Measurements from ENCODE around the gene LDHAL6B.

The LDHAL6B gene

GRCh38 chr15:59203657-59204056 lies 3.0 kb upstream of the LDHAL6B start:
- no peak for TF ChIP-seq CTCF (IDR thresholded peaks at IDR 0.05; ENCODE audit: low read depth, low read length)
- DNase-seq (ENCODE audit: extremely low read depth, low read depth) = no peak

DNA sequence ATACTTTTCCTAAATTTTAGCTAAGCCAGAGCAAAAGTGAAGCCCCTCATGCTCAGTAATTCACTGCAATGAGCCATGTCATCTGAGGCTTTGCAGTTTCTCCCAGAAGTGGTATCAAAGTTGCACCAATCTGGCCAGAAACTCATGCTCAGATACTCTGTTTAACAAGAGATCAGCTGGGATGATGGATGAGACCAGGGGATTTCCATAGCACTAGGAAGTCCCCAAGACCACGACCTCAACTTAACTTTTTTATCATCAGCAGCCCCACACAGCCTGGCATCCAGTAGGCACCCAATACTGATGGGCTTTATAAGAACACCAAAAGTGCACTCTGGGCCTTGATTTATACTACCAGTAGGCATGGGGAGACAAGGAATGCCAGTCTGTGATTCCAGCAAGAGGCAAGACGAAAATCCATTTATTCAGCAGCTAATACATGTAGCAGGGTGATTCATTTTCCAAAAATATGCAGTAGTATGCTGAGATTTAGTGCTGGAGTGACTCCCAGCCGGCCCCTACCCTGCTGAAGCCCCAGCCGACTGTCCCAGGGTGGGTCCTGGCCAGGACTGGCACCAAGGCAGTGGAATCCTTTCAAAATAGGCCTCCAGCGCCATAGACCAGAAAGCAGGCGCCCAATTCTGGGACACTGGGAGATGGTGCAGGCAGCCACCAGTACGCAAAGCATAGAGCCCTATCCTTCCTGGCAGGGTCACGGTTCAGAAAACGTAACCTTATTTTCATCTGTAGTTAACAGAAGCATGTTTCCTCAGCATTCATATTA lies 612 bp upstream of the LDHAL6B start:
- no peak for TF ChIP-seq CTCF (IDR thresholded peaks at IDR 0.05; ENCODE audit: low read depth, low read length)
- no peak for DNase-seq (ENCODE audit: extremely low read depth, low read depth)

- no peak for TF ChIP-seq CTCF (IDR thresholded peaks at IDR 0.05; ENCODE audit: low read depth, low read length)
- no peak for DNase-seq (ENCODE audit: extremely low read depth, low read depth)
These were observed 2.1 kb downstream of the LDHAL6B start for GRCh38 chr15:59208613-59209249.

DNA sequence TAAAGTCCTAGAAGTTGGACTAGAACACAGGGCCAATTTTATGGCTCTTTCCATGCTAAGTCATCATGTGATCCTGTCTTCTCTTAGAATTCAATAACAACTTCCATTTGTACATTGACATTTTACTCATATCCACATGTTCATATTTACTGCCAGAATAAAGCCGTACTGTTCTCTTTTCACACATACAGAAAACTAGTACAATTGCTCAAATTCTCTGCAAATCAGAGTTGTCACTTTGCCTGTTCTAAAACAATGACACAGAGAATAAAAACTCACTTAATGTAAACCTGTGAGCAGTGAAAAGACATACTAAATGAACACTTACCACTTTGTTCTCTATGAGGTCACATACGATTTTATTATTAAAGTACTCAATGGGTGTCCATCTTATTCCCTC lies 3.5 kb downstream of the LDHAL6B start:
- DNase-seq (ENCODE audit: extremely low read depth, low read depth) = no peak
- TF ChIP-seq CTCF (IDR thresholded peaks at IDR 0.05; ENCODE audit: low read depth, low read length) = no peak

- no peak for TF ChIP-seq CTCF (IDR thresholded peaks at IDR 0.05; ENCODE audit: low read depth, low read length)
- no peak for DNase-seq (ENCODE audit: extremely low read depth, low read depth)
These were observed 10.3 kb downstream of the LDHAL6B start for GRCh38 chr15:59216911-59217310.

- no peak for DNase-seq (ENCODE audit: extremely low read depth, low read depth)
- no peak for TF ChIP-seq CTCF (IDR thresholded peaks at IDR 0.05; ENCODE audit: low read depth, low read length)
These were observed 11.3 kb downstream of the LDHAL6B start for GRCh38 chr15:59217876-59218498.

DNA sequence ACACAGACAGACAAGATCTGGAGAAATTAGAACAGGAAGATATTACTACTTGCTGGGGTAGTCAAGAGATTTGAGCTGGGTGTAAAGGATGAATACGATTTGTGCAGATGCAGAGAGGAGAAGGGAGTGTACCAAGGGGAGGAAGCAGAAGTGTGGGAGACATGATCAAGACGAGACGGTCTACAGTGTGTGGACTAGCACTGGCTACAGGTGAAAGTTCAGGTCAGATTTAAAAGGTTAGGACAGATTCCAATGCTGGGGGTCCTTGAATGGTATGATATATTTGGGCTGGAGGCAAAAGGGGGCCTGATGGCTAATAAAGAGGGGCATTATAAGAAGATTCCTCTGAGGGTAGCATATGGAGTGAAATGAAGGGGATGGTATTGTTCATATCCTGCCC lies 12.1 kb downstream of the LDHAL6B start:
- DNase-seq (ENCODE audit: extremely low read depth, low read depth) = no peak
- TF ChIP-seq CTCF (IDR thresholded peaks at IDR 0.05; ENCODE audit: low read depth, low read length) = no peak

All from AG09319 (cell line).